Liver (tissue), 9 donors: ENCODE data around the gene PCNT. TPM values are rescaled to one million over a fixed set of nuclear protein-coding genes. Genes with fewer than 3 reads are reported as not detected.

Source experiments
- DNase-seq: peaks from one replicate; pipeline ENCODE4 v3.0.0-alpha.2; 2017; ENCODE audit warnings: low spot score
- H3K27ac ChIP-seq, 2 donors: one replicate each; pipeline ENCODE4 v1.7.0; 2013; ENCODE audit warnings: inconsistent platforms in 2 of 2, low read length in 2 of 2, control low read depth in 1 of 2, low read depth in 1 of 2, mild to moderate bottlenecking in 1 of 2
- H3K27me3 ChIP-seq, 4 donors: one replicate each; pipeline versions ENCODE4 v1.6.1 to v1.7.0; 2013; ENCODE audit warnings: low read length in 3 of 4, inconsistent platforms in 1 of 4, mild to moderate bottlenecking in 1 of 4, moderate library complexity in 1 of 4; ENCODE audit not compliant: control insufficient read depth in 4 of 4, insufficient read depth in 4 of 4
- H3K36me3 ChIP-seq, 4 donors: one replicate each; pipeline versions ENCODE4 v1.6.1 to v1.7.0; 2013; ENCODE audit warnings: low read length in 3 of 4, mild to moderate bottlenecking in 3 of 4, low read depth in 1 of 4, moderate library complexity in 1 of 4; ENCODE audit not compliant: control insufficient read depth in 4 of 4, insufficient read depth in 3 of 4
- H3K4me1 ChIP-seq, 4 donors: one replicate each; pipeline versions ENCODE4 v1.6.1 to v1.7.0; 2013; ENCODE audit warnings: low read length in 3 of 4, mild to moderate bottlenecking in 3 of 4, moderate library complexity in 1 of 4; ENCODE audit not compliant: control insufficient read depth in 4 of 4, insufficient read depth in 4 of 4
- H3K4me3 ChIP-seq, 3 donors: one replicate each; pipeline versions ENCODE4 v1.6.1 to v1.7.0; 2013; ENCODE audit warnings: low read length in 3 of 3, control low read depth in 1 of 3, low read depth in 1 of 3, mild to moderate bottlenecking in 1 of 3
- H3K9ac ChIP-seq, 2 donors: one replicate each; pipeline ENCODE4 v1.7.0; 2013; ENCODE audit warnings: low read length in 2 of 2, mild to moderate bottlenecking in 2 of 2, moderate library complexity in 2 of 2, control low read depth in 1 of 2, low read depth in 1 of 2
- H3K9me3 ChIP-seq, 4 donors: one replicate each; pipeline versions ENCODE4 v1.6.1 to v1.7.0; 2013; ENCODE audit warnings: low read length in 3 of 4; ENCODE audit not compliant: control insufficient read depth in 4 of 4
- EGR1 ChIP-seq, 2 donors: IDR thresholded peaks; 2 replicates each; pipeline ENCODE4 v1.6.1; 2016 to 2018; ENCODE audit warnings: antibody characterized with exemption in 2 of 2, low read depth in 2 of 2
- FOXA1 ChIP-seq: IDR thresholded peaks from 2 replicates; pipeline ENCODE4 v1.6.1; 2016; ENCODE audit warnings: antibody characterized with exemption
- FOXA2 ChIP-seq: IDR thresholded peaks from 2 replicates; pipeline ENCODE4 v1.6.1; 2016; ENCODE audit warnings: antibody characterized with exemption
- GABPA ChIP-seq, 2 donors: IDR thresholded peaks in 1 of 2; conservative IDR thresholded peaks in 1 of 2; 2 replicates each; pipeline ENCODE4 v1.6.1; 2016; ENCODE audit warnings: antibody characterized with exemption in 2 of 2, mild to moderate bottlenecking in 1 of 2, moderate library complexity in 1 of 2
- HNF4A ChIP-seq, 2 donors: conservative IDR thresholded peaks; 2 replicates each; pipeline ENCODE4 v1.6.1; 2016; ENCODE audit warnings: antibody characterized with exemption in 2 of 2, mild to moderate bottlenecking in 2 of 2
- HNF4G ChIP-seq: IDR thresholded peaks from 2 replicates; pipeline ENCODE4 v1.6.1; 2016; ENCODE audit warnings: antibody characterized with exemption
- JUND ChIP-seq, 2 donors: IDR thresholded peaks; 2 replicates each; pipeline ENCODE4 v1.6.1; 2016; ENCODE audit warnings: antibody characterized with exemption in 2 of 2
- NR2F2 ChIP-seq: IDR thresholded peaks from 2 replicates; pipeline ENCODE4 v1.6.1; 2016; ENCODE audit warnings: antibody characterized with exemption
- RAD21 ChIP-seq, 2 donors: IDR thresholded peaks; 2 replicates each; pipeline ENCODE4 v1.6.1; 2016; ENCODE audit warnings: antibody characterized with exemption in 2 of 2, mild to moderate bottlenecking in 2 of 2
- SP1 ChIP-seq: IDR thresholded peaks from 2 replicates; pipeline ENCODE4 v1.6.1; 2018; ENCODE audit warnings: antibody characterized with exemption, mild to moderate bottlenecking
- TAF1 ChIP-seq: conservative IDR thresholded peaks from 2 replicates; pipeline ENCODE4 v1.6.1; 2016; ENCODE audit warnings: antibody characterized with exemption, mild to moderate bottlenecking
- YY1 ChIP-seq: IDR thresholded peaks from 2 replicates; pipeline ENCODE4 v1.6.1; 2016; ENCODE audit warnings: antibody characterized with exemption, mild to moderate bottlenecking
- WGBS: extraction: QIAGEN DNeasy Blood & Tissue Kit; methylation state at CpG from one replicate; pipeline ENCODE4 v1.1.7; 2013; 5-methylcytosine and 5-hydroxymethylcytosine counted together
- polyA plus RNA-seq, 2 donors: library from polyadenylated mRNA; stranded (reverse) in 1 of 2; unstranded in 1 of 2; fragments of 200-250 nt in 1 of 2; fragments of >200 nt in 1 of 2; fragmentation: Nextera tagmentation in 1 of 2; extraction: Ambion mirVana in 1 of 2; gene quantifications; one replicate each; pipeline versions ENCODE4 v1.2.1 to v1.2.3, GENCODE V29; 2013 to 2015
- total RNA-seq, 2 donors: library from RNA; depleted of rRNA; stranded (reverse); fragments of >200 nt; gene quantifications; one replicate each; pipeline ENCODE4 v1.2.3, GENCODE V29; 2014
- TF ChIP-seq, protein P1 (sequence below): IDR thresholded peaks from 2 replicates; pipeline ENCODE4 v1.6.1; 2016; ENCODE audit warnings: antibody characterized with exemption
- TF ChIP-seq, protein P2 (sequence below): IDR thresholded peaks from 2 replicates; pipeline ENCODE4 v1.6.1; 2016; ENCODE audit warnings: antibody characterized with exemption, mild to moderate bottlenecking
- TF ChIP-seq, protein P3 (sequence below): IDR thresholded peaks from 2 replicates; pipeline ENCODE4 v1.6.1; 2016; ENCODE audit warnings: antibody characterized with exemption
- donor health status: healthy.
- donor health status: healthy.
- donor health status: healthy.
- donor health status: healthy.
- donor health status: healthy.

PCNT gene
- total and polyA plus RNA-seq, 4 donors: 6.7 to 36.8 (median 15.2) TPM

DNA sequence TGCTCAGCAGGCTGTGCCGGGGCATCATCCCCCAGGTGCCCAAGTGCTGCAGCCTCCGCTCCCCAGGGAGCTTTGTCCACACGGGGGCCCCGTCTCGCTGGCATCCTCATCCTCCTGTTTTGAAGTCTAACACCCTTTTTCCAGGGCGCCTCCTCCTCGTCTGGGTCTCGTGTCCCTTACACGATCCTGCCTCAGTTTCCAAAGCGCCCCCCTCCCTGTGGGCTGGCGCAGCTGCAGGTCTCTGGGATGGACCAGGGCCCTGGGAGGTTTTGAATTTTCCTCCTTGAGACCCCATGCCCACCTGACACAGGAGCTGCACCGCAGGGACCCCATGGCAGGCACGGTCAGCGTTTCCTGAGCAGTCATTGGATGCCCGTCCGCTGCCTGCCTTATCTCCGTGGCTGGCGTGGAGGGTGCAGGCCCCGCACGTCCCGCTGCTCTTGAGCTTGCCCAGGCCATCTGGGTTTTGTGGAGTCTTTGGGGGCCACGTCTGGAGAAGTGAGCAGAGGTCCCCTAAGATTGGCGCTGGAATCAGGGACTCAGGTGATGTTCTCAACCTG lies 97.3 kb downstream of the PCNT start:
- Histone ChIP-seq H3K9me3 (no peaks in the 10 kb centered on the region), H3K27ac (no peak overlapping the region), H3K27me3 (no peaks in the 10 kb centered on the region), H3K9ac (no peak overlapping the region), H3K4me3 (no peak overlapping the region), H3K4me1 (no peaks in the 10 kb centered on the region), H3K36me3 (peaks cover 4 to 19% (median 14%) of the 10 kb centered on the region in 4 donors)
- no peak for DNase-seq
- TF ChIP-seq GABPA (IDR thresholded peaks at IDR 0.05 in 1 of 2, conservative IDR thresholded peaks at IDR 0.05 in 1 of 2): no peak
- WGBS: 96% methylated on average over 23 of the region's 23 CpGs

DNA sequence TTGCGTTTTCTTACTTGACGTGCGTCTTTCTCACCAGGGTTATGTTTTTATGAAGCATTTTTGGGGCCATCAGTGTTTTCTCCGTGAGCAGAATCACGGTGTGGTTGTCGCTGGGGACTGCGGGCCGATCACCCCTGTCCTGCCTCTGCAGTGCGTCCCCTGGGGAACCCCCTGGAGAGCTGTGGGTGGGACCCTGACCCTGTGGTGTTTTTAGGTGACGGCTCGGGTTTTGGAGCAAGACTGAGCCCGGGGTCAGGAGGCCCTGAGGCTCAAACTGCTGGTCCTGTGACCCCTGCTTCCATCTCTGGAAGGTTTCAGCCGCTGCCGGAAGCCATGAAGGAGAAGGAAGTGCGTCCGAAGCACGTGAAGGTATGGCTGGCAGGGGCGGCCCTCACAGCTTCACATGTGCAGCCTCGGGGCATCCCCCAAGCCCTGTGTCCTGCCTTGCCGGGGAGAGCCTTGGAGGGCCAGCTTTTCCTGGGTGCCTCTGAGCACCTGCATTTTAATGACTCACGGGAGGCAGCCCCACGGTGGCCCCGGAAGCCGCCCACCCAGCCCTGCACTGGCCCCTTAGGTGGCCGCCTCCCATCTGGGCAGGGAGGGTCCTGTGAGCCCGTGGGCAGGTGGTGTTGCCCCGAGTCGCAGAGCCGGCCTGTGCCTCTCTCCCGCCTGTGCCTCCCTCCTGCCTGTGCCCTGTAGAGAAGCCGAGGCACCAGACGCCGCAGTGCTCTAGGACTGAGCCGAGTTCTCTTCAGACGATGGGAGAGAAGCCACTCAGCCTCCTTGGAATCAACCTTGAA lies 98.0 kb downstream of the PCNT start:
- Histone ChIP-seq H3K36me3 (peaks cover 3 to 26% (median 10%) of the 10 kb centered on the region in 4 donors), H3K4me3 (no peak overlapping the region), H3K9ac (no peak overlapping the region), H3K27ac (no peak overlapping the region), H3K4me1 (no peaks in the 10 kb centered on the region), H3K27me3 (no peaks in the 10 kb centered on the region), H3K9me3 (no peaks in the 10 kb centered on the region)
- no peak for DNase-seq
- TF ChIP-seq, protein P1, sequence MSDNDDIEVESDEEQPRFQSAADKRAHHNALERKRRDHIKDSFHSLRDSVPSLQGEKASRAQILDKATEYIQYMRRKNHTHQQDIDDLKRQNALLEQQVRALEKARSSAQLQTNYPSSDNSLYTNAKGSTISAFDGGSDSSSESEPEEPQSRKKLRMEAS: no peak
- TF ChIP-seq RAD21 (IDR thresholded peaks at IDR 0.05) (no peak), EGR1 (IDR thresholded peaks at IDR 0.05; ENCODE audit: low read depth in 2 of 2) (no peak), JUND (IDR thresholded peaks at IDR 0.05) (no peak), HNF4A (conservative IDR thresholded peaks at IDR 0.05) (no peak)
- TF ChIP-seq, protein P2, sequence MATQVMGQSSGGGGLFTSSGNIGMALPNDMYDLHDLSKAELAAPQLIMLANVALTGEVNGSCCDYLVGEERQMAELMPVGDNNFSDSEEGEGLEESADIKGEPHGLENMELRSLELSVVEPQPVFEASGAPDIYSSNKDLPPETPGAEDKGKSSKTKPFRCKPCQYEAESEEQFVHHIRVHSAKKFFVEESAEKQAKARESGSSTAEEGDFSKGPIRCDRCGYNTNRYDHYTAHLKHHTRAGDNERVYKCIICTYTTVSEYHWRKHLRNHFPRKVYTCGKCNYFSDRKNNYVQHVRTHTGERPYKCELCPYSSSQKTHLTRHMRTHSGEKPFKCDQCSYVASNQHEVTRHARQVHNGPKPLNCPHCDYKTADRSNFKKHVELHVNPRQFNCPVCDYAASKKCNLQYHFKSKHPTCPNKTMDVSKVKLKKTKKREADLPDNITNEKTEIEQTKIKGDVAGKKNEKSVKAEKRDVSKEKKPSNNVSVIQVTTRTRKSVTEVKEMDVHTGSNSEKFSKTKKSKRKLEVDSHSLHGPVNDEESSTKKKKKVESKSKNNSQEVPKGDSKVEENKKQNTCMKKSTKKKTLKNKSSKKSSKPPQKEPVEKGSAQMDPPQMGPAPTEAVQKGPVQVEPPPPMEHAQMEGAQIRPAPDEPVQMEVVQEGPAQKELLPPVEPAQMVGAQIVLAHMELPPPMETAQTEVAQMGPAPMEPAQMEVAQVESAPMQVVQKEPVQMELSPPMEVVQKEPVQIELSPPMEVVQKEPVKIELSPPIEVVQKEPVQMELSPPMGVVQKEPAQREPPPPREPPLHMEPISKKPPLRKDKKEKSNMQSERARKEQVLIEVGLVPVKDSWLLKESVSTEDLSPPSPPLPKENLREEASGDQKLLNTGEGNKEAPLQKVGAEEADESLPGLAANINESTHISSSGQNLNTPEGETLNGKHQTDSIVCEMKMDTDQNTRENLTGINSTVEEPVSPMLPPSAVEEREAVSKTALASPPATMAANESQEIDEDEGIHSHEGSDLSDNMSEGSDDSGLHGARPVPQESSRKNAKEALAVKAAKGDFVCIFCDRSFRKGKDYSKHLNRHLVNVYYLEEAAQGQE: no peak
- TF ChIP-seq, protein P3, sequence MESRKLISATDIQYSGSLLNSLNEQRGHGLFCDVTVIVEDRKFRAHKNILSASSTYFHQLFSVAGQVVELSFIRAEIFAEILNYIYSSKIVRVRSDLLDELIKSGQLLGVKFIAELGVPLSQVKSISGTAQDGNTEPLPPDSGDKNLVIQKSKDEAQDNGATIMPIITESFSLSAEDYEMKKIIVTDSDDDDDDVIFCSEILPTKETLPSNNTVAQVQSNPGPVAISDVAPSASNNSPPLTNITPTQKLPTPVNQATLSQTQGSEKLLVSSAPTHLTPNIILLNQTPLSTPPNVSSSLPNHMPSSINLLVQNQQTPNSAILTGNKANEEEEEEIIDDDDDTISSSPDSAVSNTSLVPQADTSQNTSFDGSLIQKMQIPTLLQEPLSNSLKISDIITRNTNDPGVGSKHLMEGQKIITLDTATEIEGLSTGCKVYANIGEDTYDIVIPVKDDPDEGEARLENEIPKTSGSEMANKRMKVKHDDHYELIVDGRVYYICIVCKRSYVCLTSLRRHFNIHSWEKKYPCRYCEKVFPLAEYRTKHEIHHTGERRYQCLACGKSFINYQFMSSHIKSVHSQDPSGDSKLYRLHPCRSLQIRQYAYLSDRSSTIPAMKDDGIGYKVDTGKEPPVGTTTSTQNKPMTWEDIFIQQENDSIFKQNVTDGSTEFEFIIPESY: no peak
- WGBS: 96% methylated on average over 35 of the region's 35 CpGs

DNA sequence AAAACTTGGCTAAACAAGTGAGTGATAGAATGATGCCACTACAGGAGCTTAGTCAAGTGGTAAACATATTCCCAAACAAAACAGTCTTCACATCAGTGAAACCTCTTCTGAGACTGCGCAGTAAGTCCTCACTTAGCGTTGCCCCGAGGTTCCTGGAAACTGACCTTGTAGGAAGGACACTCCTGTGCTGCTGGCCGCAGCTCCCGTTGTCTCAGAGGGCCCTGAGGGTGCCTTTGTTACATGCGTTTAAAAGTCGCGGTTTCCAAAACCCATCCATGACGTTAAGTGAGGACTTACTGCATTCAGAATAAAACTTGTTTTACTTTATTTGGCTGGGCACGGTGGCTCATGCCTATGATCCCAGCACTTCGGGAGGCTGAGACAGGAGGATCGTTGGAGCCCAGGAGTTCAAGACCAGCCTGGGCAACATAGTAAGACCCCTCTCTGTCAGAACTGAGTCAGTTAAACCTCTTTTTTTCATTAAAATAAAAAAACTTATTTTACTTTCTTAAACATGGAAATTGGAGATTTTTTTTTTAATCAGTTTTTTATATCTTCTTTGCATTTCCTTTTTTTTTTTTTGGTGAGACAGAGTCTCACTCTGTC lies 98.8 kb downstream of the PCNT start:
- 97% methylated on average over 12 of the region's 12 CpGs for WGBS
- DNase-seq: no peak
- Histone ChIP-seq H3K27ac (no peak overlapping the region), H3K9me3 (no peaks in the 10 kb centered on the region), H3K4me1 (no peaks in the 10 kb centered on the region), H3K36me3 (peaks cover 3 to 33% (median 10%) of the 10 kb centered on the region in 4 donors), H3K27me3 (no peaks in the 10 kb centered on the region), H3K4me3 (no peak overlapping the region), H3K9ac (no peak overlapping the region)
- TF ChIP-seq SP1 (no peak), FOXA1 (no peak), FOXA2 (no peak), TAF1 (no peak), RAD21 (IDR thresholded peaks at IDR 0.05) (no peak), HNF4G (no peak), NR2F2 (no peak), JUND (IDR thresholded peaks at IDR 0.05) (no peak), GABPA (IDR thresholded peaks at IDR 0.05 in 1 of 2, conservative IDR thresholded peaks at IDR 0.05 in 1 of 2) (no peak), YY1 (no peak)
- TF ChIP-seq, protein P1: no peak
- TF ChIP-seq, protein P2: no peak
